DND-41 (cell line): Measurements from ENCODE around the gene MYO5C.

Experiments
- EZH2 ChIP-seq: IDR thresholded peaks from 3 replicates; pipeline ENCODE4 v1.6.1; 2012; ENCODE audit warnings: borderline replicate concordance, low read depth, mild to moderate bottlenecking, moderate library complexity, low read length, inconsistent platforms; ENCODE audit not compliant: severe bottlenecking
- TF ChIP-seq, protein P1 (sequence below): IDR thresholded peaks from 2 replicates; pipeline ENCODE4 v1.5.1; 2012; ENCODE audit warnings: borderline replicate concordance, low read length, moderate library complexity, mild to moderate bottlenecking; ENCODE audit not compliant: poor library complexity, severe bottlenecking; ENCODE audit errors: extremely low read depth

DNA sequence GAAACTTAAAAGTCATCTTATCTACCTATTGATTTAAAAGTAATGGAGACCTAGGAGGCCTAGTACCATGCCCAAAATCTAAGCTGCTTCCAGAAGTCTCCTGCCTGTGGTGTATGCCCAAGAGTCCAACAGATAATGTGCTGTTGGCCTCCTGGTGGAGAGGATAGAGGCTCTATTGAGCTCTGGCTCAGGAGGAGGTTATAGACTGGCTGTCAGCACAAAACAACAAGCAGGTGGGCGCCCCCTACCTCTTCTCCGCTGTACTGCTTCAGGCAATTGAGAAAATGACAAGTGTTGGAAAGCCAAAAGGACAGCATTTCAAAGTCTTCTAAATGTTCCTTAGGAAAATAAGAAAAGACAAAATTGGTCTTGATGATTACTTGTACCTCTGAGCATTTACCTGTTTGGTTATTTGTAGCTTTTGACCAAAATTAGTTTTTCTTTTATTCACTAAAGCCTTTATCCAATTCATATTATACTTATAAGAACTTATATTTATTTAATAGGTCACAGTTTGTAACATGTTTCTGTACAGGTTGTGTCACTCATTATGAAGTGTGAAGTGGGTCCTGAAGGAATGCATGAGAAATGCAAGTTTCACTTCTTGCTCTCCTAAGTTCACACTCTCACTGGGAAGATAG, 87.2 kb downstream of the MYO5C start:
- TF ChIP-seq, protein P1, sequence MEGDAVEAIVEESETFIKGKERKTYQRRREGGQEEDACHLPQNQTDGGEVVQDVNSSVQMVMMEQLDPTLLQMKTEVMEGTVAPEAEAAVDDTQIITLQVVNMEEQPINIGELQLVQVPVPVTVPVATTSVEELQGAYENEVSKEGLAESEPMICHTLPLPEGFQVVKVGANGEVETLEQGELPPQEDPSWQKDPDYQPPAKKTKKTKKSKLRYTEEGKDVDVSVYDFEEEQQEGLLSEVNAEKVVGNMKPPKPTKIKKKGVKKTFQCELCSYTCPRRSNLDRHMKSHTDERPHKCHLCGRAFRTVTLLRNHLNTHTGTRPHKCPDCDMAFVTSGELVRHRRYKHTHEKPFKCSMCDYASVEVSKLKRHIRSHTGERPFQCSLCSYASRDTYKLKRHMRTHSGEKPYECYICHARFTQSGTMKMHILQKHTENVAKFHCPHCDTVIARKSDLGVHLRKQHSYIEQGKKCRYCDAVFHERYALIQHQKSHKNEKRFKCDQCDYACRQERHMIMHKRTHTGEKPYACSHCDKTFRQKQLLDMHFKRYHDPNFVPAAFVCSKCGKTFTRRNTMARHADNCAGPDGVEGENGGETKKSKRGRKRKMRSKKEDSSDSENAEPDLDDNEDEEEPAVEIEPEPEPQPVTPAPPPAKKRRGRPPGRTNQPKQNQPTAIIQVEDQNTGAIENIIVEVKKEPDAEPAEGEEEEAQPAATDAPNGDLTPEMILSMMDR = peak; percentile 84
- no peak for TF ChIP-seq EZH2
